ENCODE measurements around the gene WNT7B.

The WNT7B gene

DNA sequence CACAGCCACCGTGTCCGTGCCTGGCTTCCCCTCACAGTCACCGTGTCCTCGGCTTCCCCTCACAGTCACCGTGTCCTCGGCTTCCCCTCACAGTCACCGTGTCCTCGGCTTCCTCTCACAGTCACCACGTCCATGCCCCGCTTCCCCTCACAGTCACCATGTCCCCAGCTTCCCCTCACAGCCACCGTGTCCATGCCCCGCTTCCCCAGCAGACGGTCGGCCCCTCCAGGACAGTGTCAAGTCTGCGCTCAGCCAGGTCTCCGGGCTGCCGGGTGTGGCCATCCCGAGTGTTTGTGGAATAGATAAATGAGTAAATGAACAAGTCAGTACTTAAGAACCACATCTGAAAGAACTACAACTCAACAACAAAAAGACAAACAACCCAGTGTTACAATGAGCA is 23.8 kb downstream of the WNT7B start:
- no peak for DNase-seq (ENCODE audit: low read depth in 2 of 2)

GRCh38 chr22:45952553-45952952 is 24.4 kb downstream of the WNT7B start:
- DNase-seq (ENCODE audit: low read depth in 2 of 2): no peak

DNA sequence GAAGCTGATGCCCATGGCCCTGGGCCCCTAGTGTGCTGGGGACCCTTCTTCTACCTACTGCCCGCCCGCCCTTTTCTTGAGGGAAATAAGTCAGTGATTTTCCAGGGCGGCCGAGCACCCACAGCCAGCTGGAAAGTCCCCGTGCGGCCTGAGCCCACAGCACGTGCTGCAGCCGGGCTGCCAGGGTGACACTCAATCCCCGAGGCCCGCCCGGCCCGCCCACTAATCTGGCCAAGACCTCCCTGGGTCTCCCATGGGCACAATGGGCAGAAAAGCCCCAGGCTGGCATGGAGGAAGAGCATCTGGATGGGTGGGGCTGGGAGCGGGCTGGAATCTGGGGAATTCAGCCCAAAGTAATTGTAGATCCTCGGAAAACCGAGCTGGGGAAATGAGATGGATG is 24.8 kb downstream of the WNT7B start:
- DNase-seq (ENCODE audit: low read depth in 2 of 2): no peak

- no peak for DNase-seq (ENCODE audit: low read depth in 2 of 2)
Observed at GRCh38 chr22:45949891-45950290, 27.1 kb downstream of the WNT7B start.

DNA sequence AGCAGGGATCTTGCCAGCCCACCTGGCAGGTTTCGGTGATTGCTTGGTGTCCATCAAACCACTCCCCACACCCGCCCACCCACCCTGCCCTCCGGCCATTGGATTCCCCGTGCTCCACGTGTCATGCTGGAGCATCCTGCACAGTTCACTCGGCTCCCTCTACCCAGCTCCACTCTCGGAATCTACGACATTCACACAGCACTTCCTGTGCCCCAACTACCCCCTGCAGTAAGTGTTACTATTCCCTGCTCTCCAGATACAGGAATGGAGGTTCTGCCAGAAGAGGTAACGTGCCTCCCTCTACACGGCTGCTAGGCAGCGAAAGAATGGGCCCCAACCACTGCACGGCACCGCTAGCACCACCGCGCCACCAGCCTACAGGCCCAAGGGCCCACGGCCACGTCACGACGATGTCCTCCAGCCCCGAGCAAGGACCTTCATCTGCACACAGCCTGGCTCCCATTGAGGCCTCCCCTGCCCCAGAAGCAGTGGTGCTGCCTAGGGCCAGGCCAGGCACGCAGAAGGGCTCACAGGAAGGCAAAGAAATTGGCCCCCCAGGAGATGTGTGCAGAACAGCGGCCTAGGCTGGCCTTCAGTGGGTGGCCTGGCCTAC is 27.6 kb downstream of the WNT7B start:
- no peak for DNase-seq (ENCODE audit: low read depth in 2 of 2)

DNA sequence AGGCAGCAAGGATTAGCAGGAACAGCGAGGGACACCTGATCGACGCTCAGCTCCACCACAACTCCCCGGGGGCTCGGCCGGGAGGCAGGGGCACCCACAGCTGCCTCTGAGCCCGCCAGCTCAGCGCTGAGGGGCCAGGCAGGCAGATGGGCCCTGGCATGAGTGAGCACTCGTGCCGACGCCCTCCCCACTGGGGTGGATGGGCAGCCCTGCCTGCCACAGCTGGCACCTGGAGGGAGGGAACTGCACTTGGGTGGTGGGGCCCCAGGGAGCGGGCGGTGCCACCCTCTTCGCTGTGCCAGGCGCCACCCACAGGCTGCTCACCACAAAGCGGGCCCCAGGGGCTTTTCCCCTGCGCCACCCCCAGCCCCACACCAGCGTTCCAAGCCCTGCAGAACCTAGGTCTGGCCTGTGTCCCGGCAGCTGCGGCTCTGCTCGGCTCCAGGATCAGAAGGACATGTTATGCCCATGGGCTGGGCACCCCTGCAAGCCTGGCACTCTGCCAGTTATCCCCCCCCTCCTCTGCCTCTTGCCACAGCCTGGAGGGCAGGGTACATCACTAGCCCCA is 28.8 kb downstream of the WNT7B start:
- no peak for DNase-seq (ENCODE audit: low read depth in 2 of 2)

DNA sequence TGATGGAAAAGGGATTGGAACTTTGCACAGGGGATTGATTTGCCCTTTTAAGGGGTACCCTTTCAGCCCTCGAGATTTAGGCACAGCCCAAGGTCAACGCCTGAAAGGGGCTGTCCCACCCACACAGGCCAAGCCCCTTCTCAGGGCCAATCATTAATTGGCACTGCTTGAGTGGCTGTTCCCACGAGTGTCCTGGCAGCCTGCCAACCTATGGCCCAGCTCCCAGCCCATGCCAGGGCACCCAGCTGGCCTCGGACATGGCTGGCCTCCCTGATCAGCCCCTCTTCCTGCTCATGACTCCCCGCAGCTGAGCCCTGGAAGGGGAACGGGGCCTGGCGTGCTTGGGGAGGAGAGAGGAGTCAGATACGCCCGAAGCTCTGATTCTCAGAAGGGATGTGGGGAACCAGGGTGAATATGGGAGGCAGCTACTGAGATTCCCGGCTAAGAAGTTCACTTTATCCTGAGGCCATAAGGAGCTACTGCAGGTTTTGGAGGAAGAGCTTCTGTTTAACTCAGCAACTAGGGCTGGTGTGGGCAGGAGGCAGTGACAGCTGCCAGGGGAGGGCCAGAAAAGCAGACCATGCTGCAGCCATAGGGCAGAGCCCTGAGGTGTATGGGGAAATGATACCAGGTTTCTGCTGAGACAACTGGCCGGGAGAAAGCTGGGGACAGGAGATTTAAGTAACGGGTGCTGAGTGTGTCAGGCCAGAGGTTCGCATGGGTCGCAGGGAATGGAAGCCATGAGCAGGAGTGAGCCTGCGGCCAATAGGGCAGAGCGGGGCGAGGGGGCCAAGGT is 30.0 kb downstream of the WNT7B start:
- DNase-seq (ENCODE audit: low read depth in 2 of 2): no peak

- no peak for DNase-seq (ENCODE audit: low read depth in 2 of 2)
Observed at GRCh38 chr22:45945621-45946106, 31.3 kb downstream of the WNT7B start.

DNA sequence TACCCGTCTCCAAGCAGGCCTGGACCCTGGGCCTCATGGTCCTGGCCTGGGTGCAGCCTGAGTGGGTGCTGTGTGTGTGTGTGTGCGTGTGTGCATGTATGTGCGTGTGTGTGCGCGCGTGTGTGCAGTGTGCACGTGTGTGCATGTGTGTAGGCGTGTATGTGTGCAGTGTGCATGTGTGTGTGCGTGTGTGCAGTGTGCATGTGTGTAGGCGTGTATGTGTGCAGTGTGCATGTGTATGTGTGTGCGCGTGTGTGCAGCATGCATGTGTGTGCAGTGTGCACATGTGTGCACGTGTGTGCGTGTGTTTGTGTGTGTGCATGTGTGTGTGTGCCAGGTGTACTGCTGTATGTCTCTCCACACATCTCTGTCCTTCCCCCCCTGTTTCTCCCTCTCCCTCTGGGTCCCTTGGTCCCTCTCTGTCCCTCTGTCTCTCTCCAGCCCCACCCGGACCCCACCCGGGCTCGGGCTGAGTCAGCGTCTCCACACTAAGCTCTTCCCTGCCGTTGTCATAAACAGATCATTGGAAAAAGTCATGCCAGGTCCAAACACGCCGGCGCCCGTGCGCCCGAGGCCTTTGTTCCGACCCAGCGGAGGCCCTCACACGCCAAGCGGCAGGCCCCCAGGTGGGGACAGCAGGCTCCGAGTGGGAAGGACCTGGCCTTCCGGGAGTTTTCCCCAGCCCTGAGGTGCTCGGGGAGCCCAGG is 34.0 kb downstream of the WNT7B start:
- DNase-seq (ENCODE audit: low read depth in 2 of 2): no peak

- no peak for DNase-seq (ENCODE audit: low read depth in 2 of 2)
Observed at GRCh38 chr22:45942344-45942743, 34.6 kb downstream of the WNT7B start.

GRCh38 chr22:45938913-45939312 is 38.0 kb downstream of the WNT7B start:
- DNase-seq (ENCODE audit: low read depth in 2 of 2): no peak

GRCh38 chr22:45937960-45938359 is 39.0 kb downstream of the WNT7B start:
- no peak for DNase-seq (ENCODE audit: low read depth in 2 of 2)

DNA sequence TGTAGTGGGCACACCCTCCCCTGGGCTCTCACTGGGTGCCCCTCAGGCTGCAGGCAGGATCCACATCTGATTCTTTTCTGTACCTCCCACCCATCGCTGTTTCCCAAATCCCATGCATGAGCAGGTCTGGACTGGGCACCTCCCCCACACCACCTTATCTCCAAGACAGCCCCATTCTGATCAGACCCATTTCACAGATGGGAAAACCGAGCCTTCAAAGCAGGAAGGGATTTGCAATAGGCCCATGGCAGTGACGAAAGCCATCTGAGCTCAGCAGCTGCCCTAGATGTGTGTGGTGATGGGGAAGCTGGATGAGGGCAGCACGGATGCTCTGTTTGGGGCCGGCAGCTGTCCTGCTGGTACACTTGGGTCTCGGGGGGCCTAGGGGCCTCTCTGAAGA is 41.4 kb downstream of the WNT7B start:
- no peak for DNase-seq (ENCODE audit: low read depth in 2 of 2)

DNA sequence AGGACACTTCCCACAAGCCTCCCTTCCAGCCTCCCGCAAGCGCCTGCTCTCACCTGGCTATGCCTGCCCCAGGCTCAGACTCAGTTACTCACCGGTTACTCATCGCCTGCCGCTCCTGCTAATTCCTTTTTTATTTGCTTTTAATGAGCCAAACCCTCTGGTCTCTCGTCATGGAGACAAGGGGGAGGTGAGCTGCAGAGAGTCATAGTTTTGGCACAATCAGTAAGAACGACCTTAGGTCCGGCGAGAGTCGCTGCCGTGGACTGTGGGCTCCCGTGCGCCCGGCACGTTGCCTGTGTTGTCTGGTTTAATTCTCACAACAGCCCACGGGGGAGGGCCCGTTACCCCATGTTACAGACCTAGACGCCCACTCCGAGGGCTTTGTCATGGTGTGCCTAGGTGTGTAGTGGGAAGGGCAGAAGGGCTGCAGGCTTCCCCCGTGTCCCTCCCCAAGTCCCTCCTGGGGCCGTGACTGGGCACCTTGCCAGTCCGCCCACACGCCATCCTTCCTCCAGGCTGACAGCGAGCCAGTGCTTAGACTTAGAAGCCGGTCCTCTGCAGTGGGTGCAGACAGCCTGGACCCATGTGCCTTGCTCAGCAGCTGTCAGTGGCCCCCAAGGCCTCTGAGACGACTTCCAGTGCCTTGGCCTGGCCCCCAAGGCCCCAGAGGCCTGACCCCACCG is 42.2 kb downstream of the WNT7B start:
- no peak for DNase-seq (ENCODE audit: low read depth in 2 of 2)

GRCh38 chr22:45934168-45934564 is 42.8 kb downstream of the WNT7B start:
- DNase-seq (ENCODE audit: low read depth in 2 of 2): no peak

- DNase-seq (ENCODE audit: low read depth in 2 of 2): no peak
Observed at GRCh38 chr22:45933506-45934167, 43.3 kb downstream of the WNT7B start.

DNA sequence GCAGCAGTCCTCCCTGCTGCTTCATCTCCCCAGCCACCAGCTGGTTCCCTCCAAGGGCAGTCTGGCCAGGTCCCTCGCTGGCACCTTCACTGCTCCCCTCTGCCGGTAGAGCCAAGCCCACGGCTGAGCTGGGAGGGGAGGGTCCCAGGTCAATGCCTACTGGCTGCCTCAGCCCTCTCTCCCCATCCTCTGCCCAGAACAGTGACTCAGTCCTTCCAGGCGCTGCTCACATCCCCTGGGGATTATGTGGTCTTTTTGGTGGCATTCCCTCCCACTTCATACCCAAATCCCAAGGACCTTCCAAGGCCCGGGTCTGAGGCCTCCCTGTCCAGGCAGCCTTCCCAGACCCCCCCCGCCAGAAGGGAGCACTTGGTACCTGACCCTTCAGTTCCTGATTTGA is 44.9 kb downstream of the WNT7B start:
- no peak for DNase-seq (ENCODE audit: low read depth in 2 of 2)

DNA sequence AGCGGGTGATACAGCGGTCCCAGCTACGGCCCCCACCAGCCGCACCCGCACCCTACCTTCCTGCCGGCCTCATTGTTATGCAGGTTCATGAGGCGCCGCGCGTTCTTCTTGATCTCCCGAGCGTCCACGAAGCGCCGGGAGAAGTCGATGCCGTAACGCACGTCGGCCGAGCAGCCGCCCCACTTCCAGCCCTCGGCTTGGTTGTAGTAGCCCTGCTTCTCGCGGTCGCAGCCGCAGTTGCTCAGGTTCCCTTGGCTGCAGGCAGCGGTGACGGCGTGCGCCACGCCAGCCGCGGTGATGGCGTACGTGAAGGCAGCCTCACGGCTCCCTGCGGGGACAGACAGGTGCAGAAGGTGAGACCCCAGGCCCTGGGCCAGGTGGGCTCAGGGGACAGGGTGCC is 45.9 kb downstream of the WNT7B start:
- DNase-seq (ENCODE audit: low read depth in 2 of 2): no peak

- no peak for DNase-seq (ENCODE audit: low read depth in 2 of 2)
Observed at GRCh38 chr22:45930324-45930723, 46.6 kb downstream of the WNT7B start.

- DNase-seq (ENCODE audit: low read depth in 2 of 2): no peak
Observed at GRCh38 chr22:45929649-45930048, 47.3 kb downstream of the WNT7B start.

- no peak for DNase-seq (ENCODE audit: low read depth in 2 of 2)
Observed at GRCh38 chr22:45928726-45929368, 48.1 kb downstream of the WNT7B start.

All from stimulated activated CD8-positive, alpha-beta memory T cell treated with anti-CD3 and anti-CD28 coated beads, Interleukin-2, amount 100 ng/mL, for 1 hour (primary cell).